Neural crest cell (in vitro differentiated cells): ENCODE measurements around the gene CPE. TPM values are rescaled to one million over a fixed set of nuclear protein-coding genes. Genes with fewer than 3 reads are reported as not detected.

Source experiments
- DNase-seq: peaks from one replicate; pipeline ENCODE4 v3.0.0; 2021; ENCODE audit warnings: low read depth, mixed read lengths, low spot score
- H3K27ac Mint-ChIP-seq: one replicate; pipeline ENCODE4 v1.8.0; 2021; ENCODE audit warnings: mild to moderate bottlenecking, mixed read lengths; ENCODE audit not compliant: unreplicated experiment
- H3K27me3 Mint-ChIP-seq: 2 replicates; pipeline ENCODE4 v1.8.0; 2021; ENCODE audit warnings: low read depth, mild to moderate bottlenecking, mixed read lengths
- H3K36me3 Mint-ChIP-seq: 2 replicates; pipeline ENCODE4 v1.8.0; 2021; ENCODE audit warnings: low read depth, mild to moderate bottlenecking, mixed read lengths
- H3K4me1 Mint-ChIP-seq: 2 replicates; pipeline ENCODE4 v1.8.0; 2021; ENCODE audit warnings: mixed read lengths
- H3K4me3 Mint-ChIP-seq: one replicate; pipeline ENCODE4 v1.8.0; 2021; ENCODE audit warnings: mild to moderate bottlenecking, mixed read lengths
- H3K9me3 Mint-ChIP-seq: 2 replicates; pipeline ENCODE4 v1.8.0; 2021; ENCODE audit warnings: mixed read lengths
- CTCF ChIP-seq: fragments of 200-600 bp; sonication (generic); conservative IDR thresholded peaks from 2 replicates; pipeline ENCODE4 v1.5.0; 2021; ENCODE audit warnings: antibody characterized with exemption, mild to moderate bottlenecking
- total RNA-seq: library from RNA; stranded (reverse); gene quantifications from 2 replicates; pipeline ENCODE4 v1.2.1, GENCODE V29; 2021

CPE gene
- total RNA-seq, 1 donor from 2014 or later = 65.2 TPM

- H3K27ac Mint-ChIP-seq = no peak overlapping the region
- DNase-seq = no peak
- H3K4me1 Mint-ChIP-seq = no peaks in the 10 kb centered on the region
- H3K4me3 Mint-ChIP-seq = no peak overlapping the region
- no peak for TF ChIP-seq CTCF
- no peaks in the 10 kb centered on the region for H3K36me3 Mint-ChIP-seq
- no peaks in the 10 kb centered on the region for H3K27me3 Mint-ChIP-seq
- H3K9me3 Mint-ChIP-seq = no peaks in the 10 kb centered on the region
These were observed 18.6 kb upstream of the CPE start for GRCh38 chr4:165360041-165360695.

- Mint-ChIP-seq H3K4me3 (no peak overlapping the region), H3K9me3 (no peaks in the 10 kb centered on the region), H3K36me3 (no peaks in the 10 kb centered on the region), H3K27ac (peak overlapping the region; percentile 9), H3K4me1 (no peaks in the 10 kb centered on the region), H3K27me3 (no peaks in the 10 kb centered on the region)
- TF ChIP-seq CTCF = no peak
- no peak for DNase-seq
These were observed 17.7 kb upstream of the CPE start for GRCh38 chr4:165360985-165361670.

- H3K9me3 Mint-ChIP-seq = no peaks in the 10 kb centered on the region
- H3K27me3 Mint-ChIP-seq = no peaks in the 10 kb centered on the region
- no peaks in the 10 kb centered on the region for H3K36me3 Mint-ChIP-seq
- H3K4me1 Mint-ChIP-seq = no peaks in the 10 kb centered on the region
- no peak for DNase-seq
- H3K4me3 Mint-ChIP-seq = no peak overlapping the region
- TF ChIP-seq CTCF = no peak
- no peak overlapping the region for H3K27ac Mint-ChIP-seq
These were observed 17.0 kb upstream of the CPE start for GRCh38 chr4:165361810-165362209.

GRCh38 chr4:165364452-165365080 is 14.2 kb upstream of the CPE start:
- Mint-ChIP-seq H3K4me1 (no peaks in the 10 kb centered on the region), H3K4me3 (no peak overlapping the region), H3K27me3 (no peaks in the 10 kb centered on the region), H3K36me3 (no peaks in the 10 kb centered on the region), H3K9me3 (no peaks in the 10 kb centered on the region), H3K27ac (no peak overlapping the region)
- DNase-seq = no peak
- TF ChIP-seq CTCF = no peak

GRCh38 chr4:165367040-165367439 is 11.8 kb upstream of the CPE start:
- no peaks in the 10 kb centered on the region for H3K36me3 Mint-ChIP-seq
- TF ChIP-seq CTCF = no peak
- DNase-seq = no peak
- no peaks in the 10 kb centered on the region for H3K9me3 Mint-ChIP-seq
- H3K27me3 Mint-ChIP-seq = no peaks in the 10 kb centered on the region
- no peak overlapping the region for H3K27ac Mint-ChIP-seq
- no peaks in the 10 kb centered on the region for H3K4me1 Mint-ChIP-seq
- H3K4me3 Mint-ChIP-seq = no peak overlapping the region
